SU-DHL-6 (cell line): ENCODE data around the gene CHKA.

ENCODE experiments used
- CTCF ChIP-seq: fragments of 200-600 bp; sonication (generic); IDR thresholded peaks from one replicate; pipeline ENCODE4 v1.5.1; 2017; ENCODE audit warnings: antibody characterized with exemption, mild to moderate bottlenecking, low read length, moderate library complexity; ENCODE audit not compliant: insufficient read depth, poor library complexity, severe bottlenecking
- EZH2phosphoT487 ChIP-seq: fragments of 200-600 bp; sonication (generic), shearing (Covaris generic); conservative IDR thresholded peaks from 2 replicates; pipeline ENCODE4 v1.6.1; 2018; ENCODE audit warnings: mild to moderate bottlenecking, antibody characterized with exemption, low read length, moderate library complexity, mixed read lengths

GRCh38 chr11:68159161-68159560, 38.0 kb upstream of the CHKA start:
- TF ChIP-seq CTCF (no peak), EZH2phosphoT487 (no peak)
